ENCODE measurements around the gene EFHD1. TPM values are rescaled to one million over a fixed set of nuclear protein-coding genes. Genes with fewer than 3 reads are reported as not detected.

Gene EFHD1
- total and polyA plus RNA-seq, 2 of the 13 experiments (the other 11 are each of a cell fraction or from before 2014, with no cell fraction given): 0.09 TPM; not detected in 1

- TF ChIP-seq PLSCR1 (CRISPR knock-in tag; IDR thresholded peaks at IDR 0.05; ENCODE audit: borderline replicate concordance) (no peak), REPIN1 (CRISPR knock-in tag; IDR thresholded peaks at IDR 0.05; ENCODE audit: borderline replicate concordance, low read depth) (peak; percentile 18; the same call in 1 of the 2 replicates), ZNF496 (CRISPR knock-in tag; IDR thresholded peaks at IDR 0.05; ENCODE audit: insufficient replicate concordance) (no peak), ZNF567 (CRISPR knock-in tag; IDR thresholded peaks at IDR 0.05; ENCODE audit: borderline replicate concordance) (peak; percentile 58), ARID4A (CRISPR knock-in tag; IDR thresholded peaks at IDR 0.05; ENCODE audit: borderline replicate concordance) (peak; percentile 96; the same call in 1 of the 2 replicates), ZNF652 (CRISPR knock-in tag; IDR thresholded peaks at IDR 0.05; ENCODE audit: borderline replicate concordance, low read depth) (no peak), TERF1 (CRISPR knock-in tag; IDR thresholded peaks at IDR 0.05) (peak; percentile 88), FOSL1 (CRISPR knock-in tag; IDR thresholded peaks at IDR 0.05; ENCODE audit: borderline replicate concordance) (no peak), ZNF670 (CRISPR knock-in tag; IDR thresholded peaks at IDR 0.05; ENCODE audit: borderline replicate concordance) (peak; percentile 74; the same call in 1 of the 2 replicates), ETV5 (CRISPR knock-in tag; IDR thresholded peaks at IDR 0.05; ENCODE audit: borderline replicate concordance) (no peak; the same call in 1 of the 2 replicates), BORCS8-MEF2B (CRISPR knock-in tag; IDR thresholded peaks at IDR 0.05) (peak; percentile 92; the same call in 1 of the 2 replicates), SOX6 (IDR thresholded peaks at IDR 0.05) (no peak), SOX6 (CRISPR knock-in tag; IDR thresholded peaks at IDR 0.05) (peak; percentile 27; the same call in 1 of the 2 replicates), LRRFIP1 (CRISPR knock-in tag; conservative IDR thresholded peaks at IDR 0.05) (no peak), HBP1 (CRISPR knock-in tag; IDR thresholded peaks at IDR 0.05; ENCODE audit: low read depth) (no peak), POLR2G (IDR thresholded peaks at IDR 0.05; ENCODE audit: low read depth, low read length) (peak; percentile 80), NAIF1 (CRISPR knock-in tag; IDR thresholded peaks at IDR 0.05; ENCODE audit: borderline replicate concordance) (no peak), KDM2A (CRISPR knock-in tag; IDR thresholded peaks at IDR 0.05; ENCODE audit: borderline replicate concordance, low read depth) (peak; percentile 68; the same call in 1 of the 2 replicates)
Measured at GRCh38 chr2:232697059-232697806, 63.8 kb downstream of the EFHD1 start, which contains the start of gene GIGYF2 (continued).

All from HepG2 (cell line).